ENCODE measurements around the gene HSPD1. TPM values are rescaled to one million over a fixed set of nuclear protein-coding genes. Genes with fewer than 3 reads are reported as not detected.

The HSPD1 gene
- total RNA-seq, 1 experiment from 2014 or later: 532 TPM

DNA sequence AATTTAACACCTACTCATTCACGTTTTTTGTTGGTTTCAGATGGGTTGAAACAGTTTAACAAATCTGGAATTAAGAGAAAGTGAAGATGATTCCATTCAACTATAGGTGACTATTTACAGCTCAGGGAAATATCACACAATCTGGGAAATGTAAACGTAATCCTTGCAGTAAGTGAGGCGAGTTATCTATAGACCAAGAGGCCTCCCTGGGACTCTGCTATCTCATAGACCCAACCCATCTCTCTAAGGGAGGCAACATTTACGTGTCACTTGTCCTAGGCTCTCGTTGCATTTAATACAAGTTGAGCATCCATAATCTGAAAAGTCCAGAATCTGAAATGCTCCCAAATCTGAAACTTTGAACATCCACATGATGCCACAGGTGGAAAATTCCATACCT, 14.3 kb upstream of the HSPD1 start:
- Histone ChIP-seq H2AFZ (no peak overlapping the region), H3K9me2 (ENCODE audit: insufficient read depth) (no peaks in the 10 kb centered on the region), H3K27ac (no peak overlapping the region), H3K4me2 (no peak overlapping the region), H3K79me2 (ENCODE audit: low read depth) (peaks cover 38% of the 10 kb centered on the region), H3F3A (ENCODE audit: insufficient read depth, low read depth) (peaks cover 7% of the 10 kb centered on the region; the same call in 1 of the 2 replicates), H4K20me1 (ENCODE audit: insufficient read depth) (peaks cover 15% of the 10 kb centered on the region; the same call in 1 of the 2 replicates), H3K4me3 (no peak overlapping the region), H3K4me1 (replicated peaks; ENCODE audit: insufficient read depth) (peaks cover 24% of the 10 kb centered on the region), H3K9me3 (ENCODE audit: insufficient read depth, low read depth) (peaks cover 2% of the 10 kb centered on the region; the same call in 1 of the 2 replicates), H3K36me3 (ENCODE audit: low read depth) (no peaks in the 10 kb centered on the region), H3K27me3 (ENCODE audit: insufficient read depth, low read depth) (no peaks in the 10 kb centered on the region)
- BruUV-seq (replicated peaks): no TSS peak
- DNase-seq: no peak
- ChIA-PET POLR2A (ENCODE audit: unreplicated experiment) (no interaction called here), CTCF (no interaction called here)
- TF ChIP-seq, protein P1, sequence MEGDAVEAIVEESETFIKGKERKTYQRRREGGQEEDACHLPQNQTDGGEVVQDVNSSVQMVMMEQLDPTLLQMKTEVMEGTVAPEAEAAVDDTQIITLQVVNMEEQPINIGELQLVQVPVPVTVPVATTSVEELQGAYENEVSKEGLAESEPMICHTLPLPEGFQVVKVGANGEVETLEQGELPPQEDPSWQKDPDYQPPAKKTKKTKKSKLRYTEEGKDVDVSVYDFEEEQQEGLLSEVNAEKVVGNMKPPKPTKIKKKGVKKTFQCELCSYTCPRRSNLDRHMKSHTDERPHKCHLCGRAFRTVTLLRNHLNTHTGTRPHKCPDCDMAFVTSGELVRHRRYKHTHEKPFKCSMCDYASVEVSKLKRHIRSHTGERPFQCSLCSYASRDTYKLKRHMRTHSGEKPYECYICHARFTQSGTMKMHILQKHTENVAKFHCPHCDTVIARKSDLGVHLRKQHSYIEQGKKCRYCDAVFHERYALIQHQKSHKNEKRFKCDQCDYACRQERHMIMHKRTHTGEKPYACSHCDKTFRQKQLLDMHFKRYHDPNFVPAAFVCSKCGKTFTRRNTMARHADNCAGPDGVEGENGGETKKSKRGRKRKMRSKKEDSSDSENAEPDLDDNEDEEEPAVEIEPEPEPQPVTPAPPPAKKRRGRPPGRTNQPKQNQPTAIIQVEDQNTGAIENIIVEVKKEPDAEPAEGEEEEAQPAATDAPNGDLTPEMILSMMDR (conservative IDR thresholded peaks at IDR 0.05): no peak
- TF ChIP-seq EZH2 (IDR thresholded peaks at IDR 0.05; ENCODE audit: low read depth): no peak
- intact Hi-C loops (cut with micrococcal nuclease; ENCODE audit: unreplicated experiment): no loop called here

DNA sequence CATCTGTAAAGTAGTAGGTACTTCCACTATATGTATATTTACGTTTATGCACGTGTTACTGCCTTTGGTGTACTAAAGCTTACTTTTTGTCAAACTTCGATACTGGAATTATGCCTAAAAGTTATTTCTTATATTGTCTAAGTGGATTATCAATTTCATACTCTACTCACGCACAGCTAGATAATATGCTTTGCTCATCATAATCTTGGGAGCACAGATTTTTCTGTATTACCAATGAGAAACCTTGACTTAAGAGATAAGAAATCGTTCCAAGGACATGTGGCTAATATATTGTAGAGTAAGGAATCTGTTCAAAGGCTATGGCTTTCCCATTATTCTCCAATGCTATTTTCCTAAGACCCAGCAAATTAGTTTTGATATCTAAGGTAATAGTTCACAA, 7.0 kb upstream of the HSPD1 start:
- H2AFZ ChIP-seq: no peak overlapping the region
- peaks cover 35% of the 10 kb centered on the region for H3K36me3 ChIP-seq (ENCODE audit: low read depth)
- no peak overlapping the region for H3K27ac ChIP-seq
- intact Hi-C loops (cut with micrococcal nuclease; ENCODE audit: unreplicated experiment): no loop called here
- no peaks in the 10 kb centered on the region for H3K9me2 ChIP-seq (ENCODE audit: insufficient read depth)
- H4K20me1 ChIP-seq (ENCODE audit: insufficient read depth): peaks cover 16% of the 10 kb centered on the region
- no peak overlapping the region for H3K4me2 ChIP-seq
- H3K79me2 ChIP-seq (ENCODE audit: low read depth): peaks cover 33% of the 10 kb centered on the region
- H3F3A ChIP-seq (ENCODE audit: insufficient read depth, low read depth): peaks cover 27% of the 10 kb centered on the region; the same call in 1 of the 2 replicates
- H3K9me3 ChIP-seq (ENCODE audit: insufficient read depth, low read depth): no peaks in the 10 kb centered on the region
- TF ChIP-seq, protein P1 (conservative IDR thresholded peaks at IDR 0.05): no peak
- no peak for TF ChIP-seq EZH2 (IDR thresholded peaks at IDR 0.05; ENCODE audit: low read depth)
- POLR2A ChIA-PET (ENCODE audit: unreplicated experiment): no interaction called here
- BruUV-seq (replicated peaks): no TSS peak
- H3K4me3 ChIP-seq: no peak overlapping the region
- no peaks in the 10 kb centered on the region for H3K27me3 ChIP-seq (ENCODE audit: insufficient read depth, low read depth)
- DNase-seq: no peak
- CTCF ChIA-PET: no interaction called here
- H3K4me1 ChIP-seq (replicated peaks; ENCODE audit: insufficient read depth): peaks cover 15% of the 10 kb centered on the region; the same call in 1 of the 2 replicates

DNA sequence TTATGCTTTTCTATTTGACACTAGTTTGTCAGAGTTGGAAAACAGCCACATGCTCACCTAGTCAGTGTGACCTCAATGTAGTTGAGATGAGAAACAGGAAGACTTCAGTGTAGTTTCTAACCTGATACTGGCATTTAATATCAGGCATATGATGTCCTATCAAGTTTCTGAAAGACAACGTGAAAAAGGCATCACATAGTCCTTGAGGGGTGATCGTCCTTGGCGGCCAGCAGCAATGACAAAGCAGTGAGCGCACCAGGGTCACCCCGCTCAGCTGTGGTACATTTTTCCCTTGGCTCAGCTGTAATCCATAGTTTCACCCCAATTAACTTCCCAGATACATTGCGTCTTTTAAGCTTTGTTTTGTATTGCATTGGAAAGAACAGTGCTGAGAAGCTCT, 4.9 kb upstream of the HSPD1 start:
- no peak overlapping the region for H3K4me2 ChIP-seq
- peaks cover 35% of the 10 kb centered on the region for H3K36me3 ChIP-seq (ENCODE audit: low read depth)
- no peaks in the 10 kb centered on the region for H3K9me3 ChIP-seq (ENCODE audit: insufficient read depth, low read depth)
- H3K79me2 ChIP-seq (ENCODE audit: low read depth): peaks cover 48% of the 10 kb centered on the region
- no TSS peak for BruUV-seq (replicated peaks)
- H3K27ac ChIP-seq: no peak overlapping the region
- TF ChIP-seq, protein P1 (conservative IDR thresholded peaks at IDR 0.05): no peak
- no peak for TF ChIP-seq EZH2 (IDR thresholded peaks at IDR 0.05; ENCODE audit: low read depth)
- H3K4me3 ChIP-seq: no peak overlapping the region
- no peak for DNase-seq
- peaks cover 39% of the 10 kb centered on the region; the same call in 1 of the 2 replicates for H3F3A ChIP-seq (ENCODE audit: insufficient read depth, low read depth)
- CTCF ChIA-PET: no interaction called here
- H4K20me1 ChIP-seq (ENCODE audit: insufficient read depth): peaks cover 27% of the 10 kb centered on the region
- no peak overlapping the region for H2AFZ ChIP-seq
- POLR2A ChIA-PET (ENCODE audit: unreplicated experiment): no interaction called here
- intact Hi-C loops (cut with micrococcal nuclease; ENCODE audit: unreplicated experiment): loop anchor here (5.0 kb wide), 1 partner anchor 203 kb away; the partner anchor contains the start of gene MARS2
- peaks cover 16% of the 10 kb centered on the region; the same call in 1 of the 2 replicates for H3K4me1 ChIP-seq (replicated peaks; ENCODE audit: insufficient read depth)
- no peaks in the 10 kb centered on the region for H3K9me2 ChIP-seq (ENCODE audit: insufficient read depth)
- H3K27me3 ChIP-seq (ENCODE audit: insufficient read depth, low read depth): no peaks in the 10 kb centered on the region
